Measurements from ENCODE around the gene FUT7. TPM values are rescaled to one million over a fixed set of nuclear protein-coding genes. Genes with fewer than 3 reads are reported as not detected.

FUT7 gene
- total and polyA plus RNA-seq, 9 of the 15 experiments (the other 6 are each of a cell fraction or from before 2014, with no cell fraction given): not detected

- TF ChIP-seq, protein P1, sequence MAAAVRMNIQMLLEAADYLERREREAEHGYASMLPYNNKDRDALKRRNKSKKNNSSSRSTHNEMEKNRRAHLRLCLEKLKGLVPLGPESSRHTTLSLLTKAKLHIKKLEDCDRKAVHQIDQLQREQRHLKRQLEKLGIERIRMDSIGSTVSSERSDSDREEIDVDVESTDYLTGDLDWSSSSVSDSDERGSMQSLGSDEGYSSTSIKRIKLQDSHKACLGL (CRISPR knock-in tag; IDR thresholded peaks at IDR 0.05; ENCODE audit: borderline replicate concordance, poor library complexity, severe bottlenecking): no peak
- TF ChIP-seq, protein P2, sequence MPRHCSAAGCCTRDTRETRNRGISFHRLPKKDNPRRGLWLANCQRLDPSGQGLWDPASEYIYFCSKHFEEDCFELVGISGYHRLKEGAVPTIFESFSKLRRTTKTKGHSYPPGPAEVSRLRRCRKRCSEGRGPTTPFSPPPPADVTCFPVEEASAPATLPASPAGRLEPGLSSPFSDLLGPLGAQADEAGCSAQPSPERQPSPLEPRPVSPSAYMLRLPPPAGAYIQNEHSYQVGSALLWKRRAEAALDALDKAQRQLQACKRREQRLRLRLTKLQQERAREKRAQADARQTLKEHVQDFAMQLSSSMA (CRISPR knock-in tag; IDR thresholded peaks at IDR 0.05): no peak
- TF ChIP-seq L3MBTL2 (IDR thresholded peaks at IDR 0.05): no peak
- TF ChIP-seq JUND (IDR thresholded peaks at IDR 0.05; ENCODE audit: borderline replicate concordance, low read depth, low read length): no peak
- TF ChIP-seq JUND (tag; IDR thresholded peaks at IDR 0.05; ENCODE audit: borderline replicate concordance, low read depth, low read length): peak; percentile 11; the same call in 1 of the 3 replicates
- TF ChIP-seq SRF (CRISPR knock-in tag; IDR thresholded peaks at IDR 0.05): peak in 1 of 2 experiments; percentile 92; a peak in 2 of 4 replicates
These were observed 43.4 kb upstream of the FUT7 start (continued) for GRCh38 chr9:137075275-137075775.

- CTCF ChIA-PET (ENCODE audit: low intra/inter-chr PET ratio): no interaction called here
- ATAC-seq: no peak
- Histone ChIP-seq H2AFZ (ENCODE audit: low read depth, low read length) (peak overlapping the region; percentile 92), H3K4me2 (ENCODE audit: insufficient read depth, low read length) (no peak overlapping the region; the same call in 1 of the 2 replicates), H3K4me1 (replicated peaks in 1 of 2; ENCODE audit: control insufficient read depth in 2 of 2, insufficient read depth in 2 of 2, low read length in 2 of 2) (peaks cover 24 to 75% of the 10 kb centered on the region in 2 experiments), H3K79me2 (ENCODE audit: control insufficient read depth, insufficient read depth, low read length) (peaks cover 14% of the 10 kb centered on the region), H3K27ac (ENCODE audit: extremely low read depth, low read depth, low read length) (peak overlapping the region; percentile 82), H3K9ac (ENCODE audit: insufficient read depth in 1 of 2, low read depth in 2 of 2, low read length in 2 of 2) (peak overlapping the region; percentile 51 to 60), H3K36me3 (ENCODE audit: control insufficient read depth, insufficient read depth, low read length) (peaks cover 8% of the 10 kb centered on the region; the same call in 1 of the 3 replicates), H4K20me1 (replicated peaks; ENCODE audit: control insufficient read depth, insufficient read depth, low read length) (no peaks in the 10 kb centered on the region), H3K4me3 (no peak overlapping the region), H3K9me1 (ENCODE audit: control insufficient read depth, insufficient read depth, low read length) (no peaks in the 10 kb centered on the region), H3K9me3 (replicated peaks; ENCODE audit: control insufficient read depth, insufficient read depth, low read depth, low read length) (no peaks in the 10 kb centered on the region), H3K27me3 (ENCODE audit: control insufficient read depth in 2 of 2, insufficient read depth in 2 of 2, low read length in 2 of 2) (no peaks in the 10 kb centered on the region)
- BruUV-seq (replicated peaks): no TSS peak
- in situ Hi-C loops (cut with MboI): no loop called here
- POLR2A ChIA-PET: interaction anchor here (0.7 to 1.3 kb wide), 2 partner anchors 8 to 12 kb away, joined by 3 to 4 read pairs; partner anchors contain the start of gene MAN1B1
- intact Hi-C loops (cut with micrococcal nuclease): no loop called here
- WGBS (ENCODE audit: insufficient coverage, low coverage, missing lambda C conversion rate): 57% methylated on average over 10 of the region's 12 CpGs
- no peak for FAIRE-seq
- DNase-seq (ENCODE audit: extremely low read depth in 1 of 4, low spot score in 3 of 4): peak in 1 of 4 experiments; percentile 30
- TF ChIP-seq HDAC8 (tag; IDR thresholded peaks at IDR 0.05) (peak; percentile 100), ZFP1 (CRISPR knock-in tag; IDR thresholded peaks at IDR 0.05) (peak; percentile 89), RFX1 (IDR thresholded peaks at IDR 0.05) (no peak), GABPB2 (CRISPR knock-in tag; conservative IDR thresholded peaks at IDR 0.05) (peak; percentile 92; the same call in 1 of the 2 replicates), KAT2B (IDR thresholded peaks at IDR 0.05; ENCODE audit: low read depth, low read length) (no peak), GTF2E2 (tag; IDR thresholded peaks at IDR 0.05) (peak; percentile 81), ZNF644 (tag; IDR thresholded peaks at IDR 0.05; ENCODE audit: low read depth) (peak; percentile 100), ZBTB8A (IDR thresholded peaks at IDR 0.05; ENCODE audit: partially characterized antibody) (no peak), MEF2D (tag; conservative IDR thresholded peaks at IDR 0.05; ENCODE audit: low read depth) (peak; percentile 100), MTA2 (IDR thresholded peaks at IDR 0.05; ENCODE audit: low read depth) (no peak), KLF16 (IDR thresholded peaks at IDR 0.05) (no peak)
- TF ChIP-seq, protein P3, sequence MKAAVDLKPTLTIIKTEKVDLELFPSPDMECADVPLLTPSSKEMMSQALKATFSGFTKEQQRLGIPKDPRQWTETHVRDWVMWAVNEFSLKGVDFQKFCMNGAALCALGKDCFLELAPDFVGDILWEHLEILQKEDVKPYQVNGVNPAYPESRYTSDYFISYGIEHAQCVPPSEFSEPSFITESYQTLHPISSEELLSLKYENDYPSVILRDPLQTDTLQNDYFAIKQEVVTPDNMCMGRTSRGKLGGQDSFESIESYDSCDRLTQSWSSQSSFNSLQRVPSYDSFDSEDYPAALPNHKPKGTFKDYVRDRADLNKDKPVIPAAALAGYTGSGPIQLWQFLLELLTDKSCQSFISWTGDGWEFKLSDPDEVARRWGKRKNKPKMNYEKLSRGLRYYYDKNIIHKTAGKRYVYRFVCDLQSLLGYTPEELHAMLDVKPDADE (conservative IDR thresholded peaks at IDR 0.05; ENCODE audit: control insufficient read depth, low read depth, low read length): no peak
These were observed 42.9 kb upstream of the FUT7 start for GRCh38 chr9:137074657-137075274.
